ENCODE data around the gene TRAPPC6A.

- TF ChIP-seq CTCF (IDR thresholded peaks at IDR 0.05) (no peak), POLR2AphosphoS5 (IDR thresholded peaks at IDR 0.05) (no peak), POLR2A (IDR thresholded peaks at IDR 0.05) (no peak)
Observed at GRCh38 chr19:45156011-45156630, 21.9 kb downstream of the TRAPPC6A start.

All from sigmoid colon (tissue), 4 donors.